GM21381 (cell line): ENCODE results near the gene PPL.

Experiments
- ATAC-seq: cut with Tn5 transposase; IDR thresholded peaks from one replicate; pipeline ENCODE4 v1.9.1; 2021; ENCODE audit warnings: mild to moderate bottlenecking, moderate library complexity; ENCODE audit not compliant: unreplicated experiment

The PPL gene

DNA sequence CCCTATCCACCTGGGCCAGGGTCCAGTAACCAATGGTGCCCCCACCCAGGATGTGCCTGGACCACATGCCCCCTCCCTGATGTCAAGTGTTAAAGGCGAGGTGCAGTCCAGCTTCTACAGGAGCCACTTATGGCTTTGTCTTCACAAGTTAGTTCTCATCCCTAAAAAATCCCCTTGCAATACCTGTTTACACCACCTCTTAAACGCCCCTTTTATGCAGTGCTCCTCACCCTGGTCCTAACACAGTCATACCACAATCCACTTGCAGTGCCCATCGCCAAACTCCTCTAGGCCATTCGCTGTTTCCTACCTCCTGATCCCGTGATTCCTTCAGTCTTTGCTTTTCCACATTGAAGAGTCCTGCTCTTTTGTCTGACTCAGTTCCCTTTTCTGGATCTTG is 97.0 kb downstream of the PPL start:
- ATAC-seq = no peak

DNA sequence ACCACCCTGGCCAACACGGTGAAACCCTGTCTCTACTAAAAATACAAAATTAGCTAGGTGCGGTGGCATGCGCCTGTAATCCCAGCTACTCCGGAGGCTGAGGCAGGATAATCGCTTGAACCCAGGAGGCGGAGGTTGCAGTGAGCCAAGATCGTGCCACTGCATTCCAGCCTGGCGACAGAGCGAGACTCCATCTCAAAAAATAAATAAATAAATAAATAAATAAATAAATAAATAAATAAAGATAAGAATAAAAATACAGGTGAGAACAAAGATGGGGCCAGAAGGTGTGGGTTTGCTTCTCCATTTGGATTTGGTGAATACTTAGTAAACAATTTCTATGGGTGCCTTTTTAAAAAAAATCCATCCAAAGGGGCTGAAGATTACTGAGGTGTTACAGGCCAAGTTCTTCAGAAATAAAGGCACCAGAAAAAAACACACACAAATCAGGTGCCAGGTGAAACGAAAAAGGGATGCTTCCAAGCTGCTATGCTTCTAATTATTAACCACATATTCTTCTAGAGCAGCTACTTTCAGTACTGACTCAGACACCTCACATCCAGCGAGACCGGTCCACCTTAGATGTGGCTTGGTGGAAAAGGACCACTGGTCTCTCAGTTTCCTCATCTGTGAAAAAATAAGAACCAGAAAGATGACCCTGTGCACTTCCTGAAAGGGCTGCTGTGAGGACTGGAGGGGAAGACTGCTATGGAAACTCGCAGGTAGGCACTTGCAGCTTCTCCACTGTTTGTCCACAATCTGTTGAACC is 99.0 kb downstream of the PPL start:
- no peak for ATAC-seq

DNA sequence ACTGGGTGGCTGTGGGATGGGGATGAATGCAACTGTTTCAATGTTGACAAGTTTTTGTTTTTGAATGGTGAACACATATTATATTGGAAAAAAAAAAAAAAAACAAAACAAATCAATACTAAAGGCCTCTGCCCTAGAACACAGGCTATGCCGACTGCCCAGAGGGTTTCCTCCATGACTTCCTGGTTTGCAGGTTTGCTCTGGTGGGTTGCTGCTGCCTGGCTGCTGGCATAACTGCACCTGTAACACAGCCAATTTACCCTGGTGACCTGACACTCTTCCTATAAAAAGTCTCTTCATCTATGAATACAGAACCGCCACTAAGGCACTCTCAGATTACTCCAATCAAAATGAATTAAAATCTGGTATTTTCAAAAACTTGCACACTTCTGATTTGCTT is 100.2 kb downstream of the PPL start:
- no peak for ATAC-seq

DNA sequence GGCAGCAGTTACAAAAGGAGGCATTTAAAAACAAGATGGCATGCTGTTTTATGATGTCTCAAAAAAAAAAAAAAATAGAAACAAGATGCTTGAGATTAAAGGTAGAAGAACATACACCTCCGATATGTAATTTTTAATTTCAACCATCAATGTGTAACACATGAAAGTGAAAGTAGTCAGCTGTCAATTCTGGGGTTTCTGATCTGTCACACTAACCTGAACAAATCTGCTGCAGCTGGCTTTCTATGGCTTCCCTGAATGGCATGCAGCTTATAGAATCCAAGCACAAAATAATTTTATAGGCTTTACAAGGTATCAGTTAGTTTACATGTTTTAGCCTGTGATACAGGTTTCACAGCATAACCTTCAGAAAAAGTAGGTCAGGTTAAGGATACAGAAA is 103.4 kb downstream of the PPL start:
- ATAC-seq = no peak

DNA sequence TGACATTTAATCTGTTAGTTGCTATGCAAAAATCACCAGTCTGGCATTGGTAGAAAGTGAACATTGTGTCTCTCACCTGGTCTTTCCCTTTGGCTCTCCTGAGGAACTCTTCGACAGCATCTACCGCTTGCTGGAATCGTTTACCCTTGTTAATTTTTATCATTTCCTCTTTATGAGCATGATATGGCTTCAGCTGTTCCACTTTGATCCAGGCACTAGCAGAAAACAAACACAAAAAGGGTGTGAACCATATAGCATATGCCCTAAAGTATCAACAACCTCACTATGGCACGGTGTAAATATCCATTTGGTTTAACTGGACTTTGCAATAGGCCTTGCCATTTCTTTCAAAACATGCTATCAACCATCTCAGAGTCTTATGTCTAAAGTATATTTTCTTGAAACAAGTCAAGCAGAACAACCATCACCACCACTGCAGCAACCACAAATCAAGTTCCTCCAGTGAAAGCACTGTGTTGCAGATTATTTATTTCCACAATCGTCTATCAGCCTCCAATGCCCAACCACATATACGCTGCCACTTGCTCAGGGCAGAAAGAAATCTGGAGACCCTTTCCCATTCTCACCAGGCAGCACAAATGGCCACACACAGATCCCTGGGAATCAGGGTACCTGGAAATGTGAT is 104.1 kb downstream of the PPL start:
- no peak for ATAC-seq
